HEK293 (cell line): ENCODE data around the gene HECTD4.

Experiments used
- CTCF ChIA-PET: fragments of 350-600 bp; formaldehyde crosslinking; extraction: SDS; loops from one replicate; lab custom pipeline; 2021; ENCODE audit warnings: antibody characterized with exemption; lab: Yijun Ruan, JAX
- POLR2A ChIA-PET: fragments of 300-600 bp; formaldehyde crosslinking; extraction: SDS; loops from one replicate; lab custom pipeline; 2020; ENCODE audit warnings: antibody characterized with exemption, inconsistent platforms; lab: Yijun Ruan, JAX
- H3K27ac ChIP-seq: fragments of 200-500 bp; sonication (Bioruptor generic); 2 replicates; pipeline ENCODE4 v1.5.1; 2014; ENCODE audit warnings: low read depth, low read length, control low read depth, inconsistent platforms; ENCODE audit errors: extremely low read depth
- H3K36me3 ChIP-seq, 2 experiments: fragments of 200-500 bp in 1 of 2; sonication (Bioruptor generic) in 1 of 2; 1 replicate in 1 of 2; 2 replicates in 1 of 2; pipeline ENCODE4 v1.5.1; 2014 to 2017; ENCODE audit warnings: inconsistent platforms in 2 of 2, low read length in 2 of 2; ENCODE audit not compliant: control insufficient read depth in 2 of 2, insufficient read depth in 1 of 2
- H3K4me1 ChIP-seq: fragments of 200-500 bp; sonication (Bioruptor generic); 2 replicates; pipeline ENCODE4 v1.5.1; 2014; ENCODE audit warnings: mild to moderate bottlenecking, low read length, inconsistent platforms; ENCODE audit not compliant: control insufficient read depth, insufficient read depth
- H3K4me3 ChIP-seq: 2 replicates; pipeline ENCODE4 v1.5.1; 2011; ENCODE audit warnings: low read depth, mild to moderate bottlenecking, control low read depth, low read length, moderate library complexity
- H3K9me3 ChIP-seq: fragments of 200-500 bp; sonication (Bioruptor generic); 2 replicates; pipeline ENCODE4 v1.5.1; 2014; ENCODE audit warnings: low read depth, low read length, inconsistent platforms; ENCODE audit not compliant: control insufficient read depth, insufficient read depth
- HOXA7 ChIP-seq: sonication (generic); formaldehyde crosslinking; IDR thresholded peaks from 2 replicates; pipeline ENCODE4 v1.8.1; 2022; ENCODE audit warnings: missing genetic modification reagents, borderline replicate concordance
- KLF17 ChIP-seq: fragments of 450-650 bp; formaldehyde crosslinking; IDR thresholded peaks from 2 replicates; pipeline ENCODE4 v1.5.1; 2016; ENCODE audit warnings: missing biosample characterization, missing genetic modification characterization
- ZBTB10 ChIP-seq: fragments of 450-650 bp; formaldehyde crosslinking; IDR thresholded peaks from 2 replicates; pipeline ENCODE4 v1.5.1; 2016; ENCODE audit warnings: missing biosample characterization, missing genetic modification characterization
- ZBTB26 ChIP-seq: fragments of 450-650 bp; formaldehyde crosslinking; optimal IDR thresholded peaks from 2 replicates; pipeline ENCODE3; 2016; ENCODE audit warnings: missing biosample characterization, mild to moderate bottlenecking, missing genetic modification characterization
- ZBTB8A ChIP-seq: fragments of 450-650 bp; formaldehyde crosslinking; IDR thresholded peaks from 2 replicates; pipeline ENCODE4 v1.5.1; 2016; ENCODE audit warnings: missing biosample characterization, missing genetic modification characterization
- ZNF121 ChIP-seq: fragments of 450-650 bp; formaldehyde crosslinking; IDR thresholded peaks from 2 replicates; pipeline ENCODE4 v1.5.1; 2016; ENCODE audit warnings: missing biosample characterization, missing genetic modification characterization
- ZNF174 ChIP-seq: fragments of 450-650 bp; formaldehyde crosslinking; IDR thresholded peaks from 2 replicates; pipeline ENCODE4 v1.5.0; 2017; ENCODE audit warnings: missing biosample characterization, mild to moderate bottlenecking, missing genetic modification characterization
- ZNF621 ChIP-seq: fragments of 450-650 bp; formaldehyde crosslinking; IDR thresholded peaks from 2 replicates; pipeline ENCODE4 v1.5.1; 2017; ENCODE audit warnings: missing biosample characterization, missing genetic modification characterization
- ZNF701 ChIP-seq: fragments of 450-650 bp; formaldehyde crosslinking; IDR thresholded peaks from 2 replicates; pipeline ENCODE4 v1.5.1; 2016; ENCODE audit warnings: missing biosample characterization, missing genetic modification characterization
- ZNF76 ChIP-seq: fragments of 450-650 bp; formaldehyde crosslinking; IDR thresholded peaks from 2 replicates; pipeline ENCODE4; 2016; ENCODE audit warnings: low read depth, missing biosample characterization, missing genetic modification characterization, borderline replicate concordance
- ZNF776 ChIP-seq: fragments of 450-650 bp; formaldehyde crosslinking; IDR thresholded peaks from 2 replicates; pipeline ENCODE4 v1.5.0; 2017; ENCODE audit warnings: missing biosample characterization, missing genetic modification characterization, borderline replicate concordance
- TF ChIP-seq, protein P1 (sequence below): fragments of 450-650 bp; formaldehyde crosslinking; IDR thresholded peaks from 2 replicates; pipeline ENCODE4; 2016; ENCODE audit warnings: missing biosample characterization, missing genetic modification characterization
- TF ChIP-seq, protein P2 (sequence below): sonication (generic); formaldehyde crosslinking; IDR thresholded peaks from 2 replicates; pipeline ENCODE4 v1.8.1; 2022; ENCODE audit warnings: mild to moderate bottlenecking, moderate library complexity, missing genetic modification reagents

Gene HECTD4

GRCh38 chr12:112233242-112233641 is 149.0 kb downstream of the HECTD4 start:
- POLR2A ChIA-PET = no interaction called here
- Histone ChIP-seq H3K36me3 (peaks cover 45 to 94% of the 10 kb centered on the region in 2 experiments), H3K27ac (no peak overlapping the region), H3K9me3 (no peaks in the 10 kb centered on the region), H3K4me1 (no peaks in the 10 kb centered on the region), H3K4me3 (no peak overlapping the region)
- TF ChIP-seq ZBTB26 = no peak
- TF ChIP-seq, protein P1, sequence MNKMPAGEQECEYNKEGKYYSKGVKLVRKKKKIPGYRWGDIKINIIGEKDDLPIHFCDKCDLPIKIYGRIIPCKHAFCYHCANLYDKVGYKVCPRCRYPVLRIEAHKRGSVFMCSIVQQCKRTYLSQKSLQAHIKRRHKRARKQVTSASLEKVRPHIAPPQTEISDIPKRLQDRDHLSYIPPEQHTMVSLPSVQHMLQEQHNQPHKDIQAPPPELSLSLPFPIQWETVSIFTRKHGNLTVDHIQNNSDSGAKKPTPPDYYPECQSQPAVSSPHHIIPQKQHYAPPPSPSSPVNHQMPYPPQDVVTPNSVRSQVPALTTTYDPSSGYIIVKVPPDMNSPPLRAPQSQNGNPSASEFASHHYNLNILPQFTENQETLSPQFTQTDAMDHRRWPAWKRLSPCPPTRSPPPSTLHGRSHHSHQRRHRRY (tag by site-specific recombination) = no peak
- peak; percentile 63; the same call in 1 of the 2 replicates for TF ChIP-seq ZNF121 (tag by site-specific recombination)
- CTCF ChIA-PET = no interaction called here

GRCh38 chr12:112230136-112230535 is 152.1 kb downstream of the HECTD4 start:
- no peaks in the 10 kb centered on the region for H3K9me3 ChIP-seq
- no peak overlapping the region for H3K27ac ChIP-seq
- POLR2A ChIA-PET = no interaction called here
- TF ChIP-seq KLF17 (tag by site-specific recombination) = no peak
- no peak for TF ChIP-seq ZNF776
- TF ChIP-seq, all 188 proteins: peak for 0
- CTCF ChIA-PET = no interaction called here
- peaks cover 56 to 90% of the 10 kb centered on the region in 2 experiments for H3K36me3 ChIP-seq
- H3K4me1 ChIP-seq = no peaks in the 10 kb centered on the region
- H3K4me3 ChIP-seq = no peak overlapping the region

- Histone ChIP-seq H3K27ac (no peak overlapping the region), H3K4me3 (no peak overlapping the region), H3K4me1 (no peaks in the 10 kb centered on the region), H3K36me3 (peaks cover 41 to 80% of the 10 kb centered on the region in 2 experiments), H3K9me3 (no peaks in the 10 kb centered on the region)
- TF ChIP-seq ZNF621 (tag by site-specific recombination) (no peak), ZNF76 (tag by site-specific recombination) (no peak), HOXA7 (CRISPR knock-in tag) (no peak), ZBTB8A (no peak), ZBTB10 (no peak), ZNF174 (tag by site-specific recombination) (no peak), ZNF701 (no peak)
- TF ChIP-seq, protein P2, sequence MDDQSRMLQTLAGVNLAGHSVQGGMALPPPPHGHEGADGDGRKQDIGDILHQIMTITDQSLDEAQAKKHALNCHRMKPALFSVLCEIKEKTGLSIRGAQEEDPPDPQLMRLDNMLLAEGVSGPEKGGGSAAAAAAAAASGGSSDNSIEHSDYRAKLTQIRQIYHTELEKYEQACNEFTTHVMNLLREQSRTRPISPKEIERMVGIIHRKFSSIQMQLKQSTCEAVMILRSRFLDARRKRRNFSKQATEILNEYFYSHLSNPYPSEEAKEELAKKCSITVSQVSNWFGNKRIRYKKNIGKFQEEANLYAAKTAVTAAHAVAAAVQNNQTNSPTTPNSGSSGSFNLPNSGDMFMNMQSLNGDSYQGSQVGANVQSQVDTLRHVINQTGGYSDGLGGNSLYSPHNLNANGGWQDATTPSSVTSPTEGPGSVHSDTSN (CRISPR knock-in tag) = no peak
- CTCF ChIA-PET = no interaction called here
- POLR2A ChIA-PET = no interaction called here
Observed at GRCh38 chr12:112226768-112227167, 155.5 kb downstream of the HECTD4 start.
